NCI-H1092 (cell line): Measurements from ENCODE around the gene GABARAP.

Experiments
- DNase-seq: peaks from one replicate; lab custom pipeline; 2025; lab: John Stamatoyannopoulos, UW

GABARAP gene

DNA sequence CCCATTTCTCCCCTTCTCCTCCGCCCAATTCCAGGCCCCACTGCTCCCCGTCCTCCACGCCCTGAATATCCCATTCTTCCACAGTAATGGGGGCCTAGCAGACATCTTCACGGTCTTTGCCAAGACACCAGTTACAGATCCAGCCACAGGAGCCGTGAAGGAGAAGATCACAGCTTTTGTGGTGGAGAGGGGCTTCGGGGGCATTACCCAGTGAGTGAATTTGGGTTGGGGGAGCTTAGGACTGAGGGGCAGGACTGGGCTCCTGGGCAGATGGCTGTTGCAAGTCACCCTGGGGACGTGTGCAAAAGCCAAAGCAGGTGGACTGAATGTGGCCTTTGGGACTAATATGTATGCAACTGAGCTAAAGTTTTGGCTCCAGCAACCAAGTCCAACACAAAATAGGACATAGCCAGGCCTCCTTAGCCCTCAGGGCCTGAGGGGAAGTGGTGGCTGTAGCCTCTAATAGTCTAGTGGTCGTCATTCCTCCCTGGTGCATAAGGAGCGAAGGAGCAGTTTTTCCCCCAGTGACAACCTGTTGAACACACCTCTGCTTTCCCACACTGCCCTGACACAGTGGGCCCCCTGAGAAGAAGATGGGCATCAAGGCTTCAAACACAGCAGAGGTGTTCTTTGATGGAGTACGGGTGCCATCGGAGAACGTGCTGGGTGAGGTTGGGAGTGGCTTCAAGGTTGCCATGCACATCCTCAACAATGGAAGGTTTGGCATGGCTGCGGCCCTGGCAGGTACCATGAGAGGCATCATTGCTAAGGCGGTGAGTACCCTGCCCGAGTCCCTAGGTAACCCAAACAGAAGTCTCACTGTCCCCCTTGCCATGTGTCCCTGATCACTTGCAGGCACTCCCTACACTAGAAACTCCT, 19.9 kb downstream of the GABARAP start:
- no peak for DNase-seq

DNA sequence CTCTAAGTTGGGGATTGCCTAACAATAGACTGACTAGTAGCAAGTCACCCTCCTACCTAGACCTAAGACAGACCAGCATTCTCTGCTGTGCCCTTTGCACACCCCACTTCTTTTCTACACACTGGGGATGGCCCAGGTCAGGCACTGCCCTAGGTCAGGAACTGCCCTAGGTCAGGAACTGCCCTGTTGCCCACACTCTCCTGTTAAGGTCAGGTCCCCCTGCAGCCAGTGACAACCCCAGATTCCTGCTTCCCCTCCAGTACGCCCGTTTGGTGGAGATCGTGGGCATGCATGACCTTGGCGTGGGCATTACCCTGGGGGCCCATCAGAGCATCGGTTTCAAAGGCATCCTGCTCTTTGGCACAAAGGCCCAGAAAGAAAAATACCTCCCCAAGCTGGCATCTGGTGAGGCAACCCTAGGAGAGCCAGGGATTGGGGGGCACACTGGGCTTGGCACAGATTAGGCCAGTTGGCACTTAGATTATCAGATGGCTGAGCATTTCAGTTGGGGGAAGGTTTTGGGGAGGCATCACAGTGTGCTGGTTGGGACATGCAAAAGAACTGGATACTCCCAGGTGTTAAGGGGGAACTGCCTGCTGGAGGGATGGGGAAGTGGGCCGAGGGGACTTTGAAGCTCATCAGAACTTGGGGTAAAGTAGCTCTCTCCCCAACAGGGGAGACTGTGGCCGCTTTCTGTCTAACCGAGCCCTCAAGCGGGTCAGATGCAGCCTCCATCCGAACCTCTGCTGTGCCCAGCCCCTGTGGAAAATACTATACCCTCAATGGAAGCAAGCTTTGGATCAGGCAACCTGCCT, 20.8 kb downstream of the GABARAP start:
- DNase-seq: no peak

DNA sequence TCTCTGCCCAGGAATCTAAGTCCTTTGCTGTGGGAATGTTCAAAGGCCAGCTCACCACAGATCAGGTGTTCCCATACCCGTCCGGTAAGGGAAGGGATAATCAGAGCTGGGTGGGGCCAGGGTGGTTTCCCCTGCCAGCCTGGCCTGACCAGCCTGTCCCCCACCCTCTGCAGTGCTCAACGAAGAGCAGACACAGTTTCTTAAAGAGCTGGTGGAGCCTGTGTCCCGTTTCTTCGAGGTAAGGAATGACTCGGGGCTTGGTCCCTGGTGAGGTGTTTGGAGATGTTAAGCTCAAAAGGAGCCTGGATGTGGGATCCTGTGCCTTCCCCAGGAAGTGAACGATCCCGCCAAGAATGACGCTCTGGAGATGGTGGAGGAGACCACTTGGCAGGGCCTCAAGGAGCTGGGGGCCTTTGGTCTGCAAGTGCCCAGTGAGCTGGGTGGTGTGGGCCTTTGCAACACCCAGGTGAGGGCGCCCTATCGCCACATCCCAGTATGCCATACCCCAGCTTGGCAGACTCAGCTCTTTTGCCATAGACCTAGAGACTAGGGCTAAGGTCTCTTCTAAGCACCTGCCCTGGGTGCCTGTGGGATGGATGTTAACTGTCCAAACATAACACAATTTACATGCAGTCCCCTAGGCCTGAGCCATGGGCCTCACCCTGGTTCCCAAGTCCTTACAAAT, 21.5 kb downstream of the GABARAP start:
- DNase-seq: peak; percentile 33

DNA sequence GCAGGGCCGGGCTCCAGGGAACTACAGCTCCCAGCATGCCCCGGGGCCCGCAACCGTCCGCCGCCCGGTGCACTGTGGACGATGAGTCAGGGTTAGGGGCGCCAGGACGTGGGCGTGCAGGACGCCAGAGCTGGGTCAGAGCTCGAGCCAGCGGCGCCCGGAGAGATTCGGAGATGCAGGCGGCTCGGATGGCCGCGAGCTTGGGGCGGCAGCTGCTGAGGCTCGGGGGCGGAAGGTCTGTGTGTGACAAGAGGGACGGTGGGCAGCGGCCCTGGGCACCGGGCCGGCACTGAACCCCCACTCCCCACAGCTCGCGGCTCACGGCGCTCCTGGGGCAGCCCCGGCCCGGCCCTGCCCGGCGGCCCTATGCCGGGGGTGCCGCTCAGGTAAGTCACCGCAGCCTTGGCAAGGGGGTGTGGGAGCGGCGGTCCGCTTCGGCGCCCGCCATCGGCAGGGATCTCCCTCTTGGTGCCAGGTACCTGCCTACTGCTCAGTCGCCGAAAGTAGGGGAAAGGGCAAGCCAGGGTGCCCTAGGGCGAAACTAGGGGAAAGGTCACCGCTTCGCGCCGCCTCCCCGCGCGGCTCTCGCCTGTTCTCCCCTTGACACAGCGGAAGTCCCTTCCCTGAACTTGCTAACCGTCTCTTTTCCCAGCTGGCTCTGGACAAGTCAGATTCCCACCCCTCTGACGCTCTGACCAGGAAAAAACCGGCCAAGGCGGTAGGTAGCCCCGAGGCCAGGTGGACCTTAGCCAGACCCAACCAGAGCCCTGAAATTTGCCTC, 22.2 kb downstream of the GABARAP start, which contains the start of the genes ACADVL and DLG4:
Gene ACADVL (plus strand): TSS at position 127 of the 781 bp plus-strand sequence. CDS start 47 bp downstream, at position 174.
Gene DLG4 (minus strand): TSS at position 25 of the 781 bp plus-strand sequence.
- DNase-seq: peak; percentile 31

DNA sequence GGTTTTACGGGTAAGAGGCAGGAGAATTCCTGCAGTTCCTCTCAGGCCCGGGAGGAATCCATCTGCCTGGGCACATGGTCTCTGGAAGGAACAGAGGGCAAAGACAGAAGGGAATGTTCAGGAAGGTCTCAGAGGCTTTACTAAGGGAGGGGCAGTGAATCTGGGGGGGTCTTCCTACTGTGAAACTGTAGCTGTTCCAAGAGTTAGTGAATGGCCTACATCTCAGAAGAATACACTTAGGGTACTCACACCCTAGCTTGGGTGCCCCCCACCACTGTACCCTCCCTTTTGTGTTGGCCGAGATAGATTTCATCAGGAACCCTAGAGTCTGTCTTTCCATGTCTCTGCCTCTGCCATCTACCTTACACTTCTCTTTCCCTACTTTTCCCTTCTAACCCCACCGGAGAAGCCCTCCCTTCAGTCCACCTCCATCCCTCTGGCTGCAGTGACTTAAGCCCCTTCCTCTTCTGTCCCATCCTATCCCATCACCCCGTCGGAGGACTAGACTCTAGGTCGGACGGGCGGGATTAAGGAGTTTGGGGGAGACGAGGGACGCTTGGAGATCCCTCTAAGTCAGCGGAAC, 22.9 kb downstream of the GABARAP start:
- no peak for DNase-seq

DNA sequence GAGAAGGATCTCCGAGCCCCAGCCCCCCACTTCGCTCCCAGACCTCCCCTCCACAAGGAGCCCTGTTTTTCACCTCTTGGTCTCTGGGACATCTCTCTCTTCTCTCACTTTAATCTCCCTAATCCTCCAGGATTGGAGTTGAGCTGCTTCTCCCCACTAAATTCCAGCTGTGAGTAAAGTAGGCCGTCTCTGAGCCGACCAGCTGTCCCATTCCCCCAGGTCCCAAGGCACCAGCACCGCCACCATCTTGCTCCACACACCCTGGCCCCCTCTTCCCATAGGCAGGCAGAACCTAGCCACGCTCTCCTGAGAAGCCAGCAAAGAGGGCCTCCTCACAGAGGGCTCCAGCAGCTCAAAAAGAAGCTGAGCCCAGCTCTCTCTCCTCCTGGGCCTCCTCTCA, 23.5 kb downstream of the GABARAP start:
- DNase-seq: no peak

DNA sequence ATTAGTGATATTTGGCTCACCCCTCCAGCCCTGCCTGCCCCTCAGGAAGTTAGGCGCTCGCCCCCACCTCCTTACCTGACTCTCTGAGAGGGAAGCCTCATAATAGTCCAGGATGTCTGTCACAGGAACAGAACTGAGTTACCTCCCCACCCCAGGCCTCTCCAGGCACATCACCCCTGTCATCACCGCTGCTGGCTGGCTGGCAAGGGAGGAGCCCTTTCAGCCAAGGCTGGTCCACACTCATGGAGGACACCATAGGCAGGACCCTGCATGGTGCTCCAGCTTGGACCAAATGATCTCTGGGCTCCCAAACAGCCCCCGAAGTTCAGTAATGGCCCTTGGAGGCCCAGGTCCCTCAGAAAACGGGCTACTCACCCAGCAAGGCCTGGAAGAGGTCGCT, 24.1 kb downstream of the GABARAP start:
- no peak for DNase-seq

DNA sequence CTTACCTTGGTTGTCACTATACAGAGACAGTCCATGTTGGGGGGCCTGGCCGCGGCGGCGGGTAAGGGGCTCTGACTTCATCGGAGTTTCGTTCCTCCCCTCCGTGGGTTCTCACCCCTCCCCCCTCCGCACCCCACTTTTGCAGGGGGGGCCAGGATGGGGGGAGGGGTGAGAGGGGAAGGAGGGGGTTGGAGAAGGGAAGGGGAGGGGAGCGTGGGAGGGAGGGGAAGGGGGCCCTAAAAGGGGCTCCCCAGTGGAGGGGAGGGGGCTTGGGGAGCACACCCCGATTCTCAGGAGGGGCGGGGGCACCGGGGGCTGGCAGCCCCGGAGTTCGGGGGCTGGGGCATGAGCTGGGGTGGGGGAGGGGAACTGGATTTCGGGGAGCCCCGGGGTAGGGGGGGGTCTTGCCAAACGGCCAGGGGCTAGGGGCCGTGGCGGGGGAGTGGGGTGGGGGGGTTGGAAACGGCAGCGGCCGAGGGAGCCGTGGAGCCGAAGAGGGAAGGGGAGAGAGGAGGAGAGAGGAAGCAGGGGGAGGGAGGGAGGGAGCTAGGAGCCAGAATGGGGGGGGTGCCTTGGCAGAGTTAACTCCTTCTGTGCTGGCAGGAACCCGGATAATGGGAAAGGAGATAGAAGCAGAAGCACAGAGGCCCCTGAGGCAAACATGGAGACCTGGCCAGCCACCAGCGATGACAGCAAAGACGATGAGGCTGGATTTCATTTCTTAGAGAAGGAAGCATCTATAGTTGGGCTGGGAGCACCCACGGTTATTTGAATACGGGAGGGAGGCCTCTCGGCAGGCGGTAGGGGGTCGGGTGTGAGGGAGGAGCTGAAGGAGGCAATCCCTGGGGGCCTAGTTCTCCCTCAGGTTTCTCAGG, 24.9 kb downstream of the GABARAP start:
- no peak for DNase-seq

DNA sequence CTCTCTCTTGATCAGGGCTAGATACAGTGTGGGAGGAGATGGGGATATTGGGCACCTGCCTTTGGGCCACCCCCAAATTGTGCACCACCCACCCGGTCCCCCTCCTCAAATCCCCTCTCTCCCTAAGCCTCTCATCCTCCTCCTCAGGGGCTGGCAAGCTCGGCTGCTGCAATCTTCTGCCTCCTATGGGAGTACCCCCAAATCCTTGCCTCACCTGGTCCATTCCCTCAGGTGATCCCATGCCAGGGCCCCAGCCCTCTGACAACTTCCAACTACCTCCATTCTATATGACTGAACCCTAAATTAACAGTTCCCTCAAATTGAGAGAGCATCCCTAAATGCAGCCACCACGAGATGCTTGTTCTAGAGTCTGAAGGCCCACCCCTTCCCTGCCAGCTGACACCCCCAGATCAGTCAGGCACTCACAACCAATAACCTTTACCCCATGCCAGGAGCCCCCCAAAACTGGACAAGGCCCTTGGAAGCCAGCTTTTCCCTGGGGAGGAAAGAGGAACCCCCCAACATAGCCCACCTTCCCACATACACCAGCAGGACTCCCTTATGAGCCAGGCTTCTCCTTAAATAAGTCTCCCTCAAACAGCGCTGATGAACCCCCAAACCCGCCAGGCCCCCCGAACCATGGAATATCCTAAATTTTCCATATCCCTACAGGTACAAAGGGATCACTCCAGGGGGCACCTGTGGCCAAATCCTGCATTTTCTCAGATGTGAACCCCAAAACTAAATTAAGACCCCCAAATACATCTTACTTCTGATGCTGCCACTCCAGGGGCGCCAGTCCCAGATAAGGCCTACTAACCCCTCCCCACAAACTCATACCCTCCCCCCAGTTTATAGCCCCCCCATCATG, 25.8 kb downstream of the GABARAP start:
- no peak for DNase-seq

DNA sequence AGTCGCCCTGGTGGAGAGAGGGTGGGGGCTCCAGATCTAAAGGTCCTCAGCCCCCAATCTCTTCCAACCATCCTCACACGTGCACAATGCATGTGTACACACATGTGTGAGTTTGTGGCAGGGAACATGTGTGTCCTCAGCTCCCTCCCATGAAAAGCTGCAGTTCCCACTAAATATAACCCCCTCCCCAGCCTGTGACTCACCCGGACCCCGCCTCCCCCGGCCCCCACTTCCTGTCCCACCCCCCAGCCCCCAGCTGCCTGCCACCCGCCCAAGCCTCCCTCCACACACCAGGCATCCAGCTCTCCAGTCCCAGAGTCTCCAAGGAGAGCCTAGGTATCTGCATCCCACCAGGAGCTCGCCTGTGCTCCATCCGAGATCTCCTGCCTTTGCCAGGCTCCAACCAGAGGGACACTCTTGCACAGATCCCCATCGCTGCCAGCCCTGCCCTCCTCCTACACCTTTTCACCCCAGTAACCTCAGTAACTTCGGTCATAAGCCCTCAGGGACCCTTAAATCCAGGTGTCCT, 26.5 kb downstream of the GABARAP start:
- DNase-seq: no peak

DNA sequence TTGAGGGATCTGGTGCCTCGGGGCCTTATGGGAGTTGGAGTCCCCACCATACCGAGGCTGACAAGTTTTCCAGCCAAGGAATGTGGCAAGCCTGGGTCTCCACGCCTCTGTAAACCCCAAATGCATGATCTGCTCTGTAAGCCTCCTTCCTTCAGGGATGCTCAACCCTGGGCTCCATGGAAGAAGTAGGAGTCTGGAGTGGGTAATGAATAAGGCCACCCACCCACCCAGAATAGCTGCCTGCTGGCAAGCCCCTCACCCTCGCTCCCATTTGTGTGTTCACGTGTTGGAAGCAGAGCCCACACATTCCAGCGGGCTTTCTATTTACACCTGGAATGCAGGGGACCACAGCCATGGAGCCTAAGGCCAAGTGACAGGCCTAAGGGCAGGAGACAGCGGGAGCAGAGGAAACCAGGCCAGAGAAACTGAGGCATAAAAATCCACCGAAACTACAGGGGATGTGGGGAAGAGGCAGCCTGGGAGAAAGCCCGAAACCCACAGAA, 27.1 kb downstream of the GABARAP start:
- DNase-seq: no peak

DNA sequence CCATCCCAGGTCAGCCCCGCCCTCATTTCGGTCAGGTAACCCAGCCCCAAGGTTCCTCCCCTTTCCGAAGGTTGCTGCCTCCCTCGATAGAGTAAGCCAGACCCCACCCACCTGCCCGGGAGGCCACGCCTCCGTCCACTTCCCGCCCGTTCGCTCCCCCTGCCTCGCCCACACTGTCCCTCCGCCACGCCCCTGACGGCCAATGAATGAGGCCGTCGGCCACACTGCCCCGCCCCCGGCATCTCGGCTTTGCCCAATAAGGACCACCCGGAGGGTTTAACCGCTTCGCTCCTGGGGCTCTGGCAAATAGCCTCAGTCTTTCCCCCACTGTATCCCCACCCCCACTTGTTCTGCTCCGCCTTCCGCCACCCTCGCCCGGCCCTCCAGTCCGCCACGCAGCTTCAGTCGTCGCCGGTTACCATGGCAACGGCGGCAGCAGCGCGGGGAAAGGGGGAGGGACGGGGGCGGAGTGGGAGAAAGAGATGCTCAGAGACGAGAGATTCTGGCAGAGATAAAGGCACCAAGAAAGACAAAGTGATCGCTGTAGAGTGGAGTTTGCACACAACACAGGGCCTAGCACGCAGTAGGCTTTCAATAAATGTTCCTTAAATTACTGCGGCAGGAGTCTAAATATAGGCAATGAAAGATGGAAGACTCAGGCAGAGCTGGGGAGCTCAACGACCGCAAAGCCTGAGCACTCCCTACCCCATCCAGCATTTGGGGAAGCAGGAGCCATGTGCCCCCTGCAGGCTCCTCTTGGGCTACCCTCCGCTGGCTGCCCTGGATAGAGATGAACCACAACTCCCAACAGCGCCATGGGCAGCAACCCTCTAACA, 27.7 kb downstream of the GABARAP start:
- peak; percentile 96 for DNase-seq

DNA sequence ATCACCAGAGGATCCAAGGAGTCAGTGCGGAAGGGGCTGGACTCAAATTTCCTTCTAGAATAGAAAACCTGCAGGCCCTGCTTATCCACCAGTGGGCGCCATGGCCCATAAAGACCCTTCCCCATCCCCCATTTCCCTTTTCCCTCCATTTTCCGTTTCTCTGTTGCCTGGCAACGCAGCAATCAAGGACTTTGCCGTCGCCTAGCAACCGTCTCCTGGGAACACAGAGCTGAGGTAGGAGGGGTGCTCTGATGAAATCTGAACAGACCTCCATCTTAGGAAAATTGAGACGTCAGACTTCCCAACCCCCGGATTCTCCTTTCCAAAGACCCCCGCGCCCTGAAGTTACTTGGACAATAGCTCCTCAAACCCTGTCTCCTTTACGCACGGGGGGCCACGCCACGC, 28.4 kb downstream of the GABARAP start:
- DNase-seq: peak; percentile 92

DNA sequence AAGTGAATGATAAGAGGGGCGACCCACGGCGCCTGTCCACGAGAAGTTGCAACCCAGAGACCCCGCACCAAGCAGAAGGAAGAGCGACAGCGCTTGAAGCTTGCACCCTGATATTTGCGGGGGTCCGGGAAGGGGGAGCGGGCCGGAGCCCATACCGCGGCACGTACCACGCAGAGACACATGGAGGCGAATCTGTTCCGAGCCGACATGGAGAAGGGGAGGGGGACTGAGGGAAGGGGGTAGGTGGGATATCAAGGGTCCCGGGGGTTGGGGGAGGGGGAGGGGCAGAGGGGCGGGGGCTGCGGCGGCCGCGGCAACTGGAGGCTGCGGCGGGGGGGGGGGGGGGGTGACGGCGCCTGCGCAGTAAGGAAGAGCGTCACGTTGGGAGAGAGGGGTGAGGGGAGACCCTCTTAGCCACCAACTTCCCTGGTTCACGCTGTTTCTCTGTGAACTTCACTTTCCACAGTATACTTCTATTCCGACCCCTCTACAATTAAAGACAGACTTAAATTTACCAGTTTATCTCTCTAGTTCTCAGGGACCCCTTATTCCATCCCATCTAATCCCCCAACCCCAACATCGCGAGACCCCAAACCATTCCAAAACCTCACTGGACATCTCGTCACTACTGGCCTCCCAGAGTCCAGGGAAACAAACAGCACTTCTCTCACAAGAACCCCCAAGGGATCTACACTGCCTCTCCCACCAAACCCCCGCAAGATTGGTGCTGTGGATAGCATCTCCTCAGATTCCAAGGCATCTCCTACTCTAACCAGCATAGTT, 30.6 kb downstream of the GABARAP start:
- DNase-seq: no peak

DNA sequence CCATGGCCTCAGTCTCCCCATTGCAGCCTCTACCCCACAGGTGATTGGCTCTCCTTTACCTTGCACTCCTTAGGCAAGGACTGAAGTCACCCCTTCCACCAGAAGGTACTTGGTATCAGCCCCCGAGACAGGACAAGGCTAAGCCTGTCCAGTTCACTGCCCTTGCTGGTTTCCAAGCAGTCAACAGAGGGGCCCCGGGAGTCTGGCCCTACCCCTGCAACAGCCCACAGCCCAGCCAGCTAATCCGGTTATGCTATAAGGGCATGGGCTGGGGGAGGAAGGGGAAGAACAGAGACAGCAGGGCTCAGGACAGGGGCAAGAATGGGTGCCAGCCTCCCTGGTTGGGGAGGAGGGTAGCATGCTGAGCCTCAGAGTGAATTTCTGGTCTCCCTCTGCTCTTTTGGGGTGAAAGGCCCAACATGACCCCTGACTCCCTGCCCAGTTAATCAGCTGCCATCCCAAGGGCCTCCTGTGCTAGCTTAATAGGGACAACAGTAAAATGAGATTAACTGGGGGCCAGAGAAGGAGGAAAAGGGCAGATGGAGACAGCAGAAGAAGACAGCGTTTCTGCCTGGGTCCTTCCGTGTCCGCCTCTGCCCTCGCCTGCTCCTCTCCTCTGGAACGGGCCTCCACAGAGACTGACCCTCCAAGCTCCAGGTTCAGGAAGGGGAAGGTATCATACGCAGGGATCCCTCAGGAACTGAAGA, 33.3 kb downstream of the GABARAP start:
- no peak for DNase-seq

DNA sequence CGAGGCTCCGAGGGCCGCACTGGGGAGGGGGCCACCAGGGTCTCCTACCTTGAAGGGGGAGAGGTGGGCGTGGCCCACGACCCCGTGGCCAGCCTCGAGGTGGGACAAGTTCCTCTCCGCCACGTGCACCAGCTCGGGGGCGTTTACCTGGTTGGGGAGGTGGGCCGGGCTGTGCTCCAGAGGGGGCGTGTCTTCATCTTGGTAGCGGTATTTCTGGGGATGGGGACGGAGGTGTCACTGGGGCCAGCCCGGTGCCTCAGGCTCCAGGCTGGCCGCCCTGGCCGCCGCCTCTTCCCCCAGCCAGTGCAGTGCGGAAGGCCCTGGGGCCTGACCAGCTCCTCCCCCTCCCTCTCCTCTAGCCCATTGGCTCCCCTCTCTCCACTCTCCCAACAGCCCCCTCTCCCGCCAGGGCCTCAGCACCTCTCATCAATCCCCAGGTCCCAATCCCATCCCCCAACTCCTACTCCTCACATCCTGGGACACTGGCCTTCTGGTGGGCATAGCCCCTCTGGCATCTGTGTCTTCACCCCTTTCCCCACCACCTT, 34.1 kb downstream of the GABARAP start:
- no peak for DNase-seq
